Activated naive CD4-positive, alpha-beta T cell treated with anti-CD3 and anti-CD28 coated beads, Interleukin-2, amount 50 U/mL, for 24 hours (primary cell): Measurements from ENCODE around the gene PLPPR3.
"Not testable (repeated sequence)": the region's sequence is repeated elsewhere in the genome, so short reads cannot be mapped to it uniquely, and the experiment has no call there.

ENCODE experiments used
- H3K27ac Mint-ChIP-seq: one replicate; pipeline ENCODE4 v1.8.0; 2021; ENCODE audit warnings: mild to moderate bottlenecking, mixed read lengths
- H3K27me3 Mint-ChIP-seq: one replicate; pipeline ENCODE4 v1.8.0; 2021; ENCODE audit warnings: mixed read lengths
- H3K36me3 Mint-ChIP-seq: one replicate; pipeline ENCODE4 v1.8.0; 2021; ENCODE audit warnings: mixed read lengths
- H3K4me1 Mint-ChIP-seq: one replicate; pipeline ENCODE4 v1.8.0; 2021; ENCODE audit warnings: mixed read lengths
- H3K4me3 Mint-ChIP-seq: one replicate; pipeline ENCODE4 v1.8.0; 2021; ENCODE audit warnings: mild to moderate bottlenecking, mixed read lengths
- H3K9me3 Mint-ChIP-seq: one replicate; pipeline ENCODE4 v1.8.0; 2021; ENCODE audit warnings: mixed read lengths

The PLPPR3 gene

GRCh38 chr19:823565-824121 is 1.9 kb upstream of the PLPPR3 start:
- peaks cover 7% of the 10 kb centered on the region for H3K27me3 Mint-ChIP-seq
- no peaks in the 10 kb centered on the region for H3K9me3 Mint-ChIP-seq
- no peak overlapping the region for H3K4me3 Mint-ChIP-seq
- H3K4me1 Mint-ChIP-seq, result no peaks in the 10 kb centered on the region
- no peak overlapping the region for H3K27ac Mint-ChIP-seq
- H3K36me3 Mint-ChIP-seq, result no peaks in the 10 kb centered on the region

DNA sequence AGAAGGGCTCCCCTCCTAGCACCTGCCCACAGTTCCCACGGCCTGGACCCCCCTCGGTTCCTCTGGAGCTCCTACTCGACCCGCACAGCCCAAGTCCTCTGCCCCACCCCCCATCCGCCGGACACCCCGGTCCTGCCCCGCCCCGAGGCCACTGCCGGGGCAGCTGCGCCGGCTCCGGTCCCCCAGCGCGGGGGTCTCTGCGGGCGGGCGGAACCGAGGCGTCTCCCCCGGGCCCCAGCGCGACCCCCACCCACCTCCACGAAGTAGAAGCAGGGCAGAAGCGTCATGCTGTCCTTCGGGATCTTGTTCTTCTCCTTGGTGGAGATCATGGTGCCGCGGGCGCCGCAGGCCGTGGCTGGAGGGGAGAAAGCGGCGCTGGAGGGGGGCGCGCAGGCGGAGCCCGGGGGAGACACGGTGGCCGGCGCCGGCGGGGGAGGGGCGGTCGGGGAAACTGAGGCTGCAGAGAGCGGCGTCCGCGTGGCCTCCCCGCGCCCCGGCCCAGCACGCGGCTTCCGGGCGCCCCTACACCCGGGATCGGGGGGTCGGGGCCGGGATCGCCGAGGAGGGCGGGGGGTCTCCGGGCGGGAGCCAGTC is 427 bp downstream of the PLPPR3 start:
- H3K4me3 Mint-ChIP-seq, result peak overlapping the region; percentile 63

DNA sequence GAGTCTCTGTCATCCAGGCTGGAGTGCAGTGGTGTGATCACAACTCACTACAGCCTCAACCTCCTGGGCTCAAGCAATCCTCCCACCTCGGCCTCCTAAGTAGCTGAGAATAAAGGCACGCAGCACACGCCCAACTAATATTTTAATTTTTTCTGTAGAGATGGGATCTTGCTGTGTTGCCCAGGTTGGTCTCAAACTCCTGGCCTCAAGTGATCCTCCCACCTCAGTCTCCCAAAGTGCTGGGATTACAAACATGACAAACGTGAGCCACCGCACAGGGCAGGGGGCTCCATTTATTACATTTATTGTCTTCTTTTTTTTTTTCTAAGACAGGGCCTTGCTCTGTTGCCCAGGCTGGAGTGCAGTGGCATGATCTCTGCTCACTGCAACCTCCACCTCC is 1.5 kb downstream of the PLPPR3 start:
- H3K9me3 Mint-ChIP-seq, H3K4me3 Mint-ChIP-seq, H3K27me3 Mint-ChIP-seq, H3K4me1 Mint-ChIP-seq, H3K36me3 Mint-ChIP-seq, H3K27ac Mint-ChIP-seq: not testable (repeated sequence)

More for the DNA sequence above, 427 bp downstream of the PLPPR3 start:
- H3K27ac Mint-ChIP-seq, result no peak overlapping the region
- H3K9me3 Mint-ChIP-seq, result no peaks in the 10 kb centered on the region
- peaks cover 4% of the 10 kb centered on the region for H3K36me3 Mint-ChIP-seq
- peaks cover 7% of the 10 kb centered on the region for H3K27me3 Mint-ChIP-seq
- H3K4me1 Mint-ChIP-seq, result no peaks in the 10 kb centered on the region

- no peaks in the 10 kb centered on the region for H3K4me1 Mint-ChIP-seq
- no peaks in the 10 kb centered on the region for H3K27me3 Mint-ChIP-seq
- no peaks in the 10 kb centered on the region for H3K9me3 Mint-ChIP-seq
- no peak overlapping the region for H3K4me3 Mint-ChIP-seq
- peaks cover 6% of the 10 kb centered on the region for H3K36me3 Mint-ChIP-seq
- H3K27ac Mint-ChIP-seq, result peak overlapping the region; percentile 14
Measured at GRCh38 chr19:816500-816857, 5.3 kb downstream of the PLPPR3 start.

GRCh38 chr19:815775-816499 is 5.8 kb downstream of the PLPPR3 start:
- Mint-ChIP-seq H3K4me3 (no peak overlapping the region), H3K27me3 (no peaks in the 10 kb centered on the region), H3K36me3 (peaks cover 8% of the 10 kb centered on the region), H3K4me1 (no peaks in the 10 kb centered on the region), H3K9me3 (no peaks in the 10 kb centered on the region), H3K27ac (peak overlapping the region; percentile 78)

DNA sequence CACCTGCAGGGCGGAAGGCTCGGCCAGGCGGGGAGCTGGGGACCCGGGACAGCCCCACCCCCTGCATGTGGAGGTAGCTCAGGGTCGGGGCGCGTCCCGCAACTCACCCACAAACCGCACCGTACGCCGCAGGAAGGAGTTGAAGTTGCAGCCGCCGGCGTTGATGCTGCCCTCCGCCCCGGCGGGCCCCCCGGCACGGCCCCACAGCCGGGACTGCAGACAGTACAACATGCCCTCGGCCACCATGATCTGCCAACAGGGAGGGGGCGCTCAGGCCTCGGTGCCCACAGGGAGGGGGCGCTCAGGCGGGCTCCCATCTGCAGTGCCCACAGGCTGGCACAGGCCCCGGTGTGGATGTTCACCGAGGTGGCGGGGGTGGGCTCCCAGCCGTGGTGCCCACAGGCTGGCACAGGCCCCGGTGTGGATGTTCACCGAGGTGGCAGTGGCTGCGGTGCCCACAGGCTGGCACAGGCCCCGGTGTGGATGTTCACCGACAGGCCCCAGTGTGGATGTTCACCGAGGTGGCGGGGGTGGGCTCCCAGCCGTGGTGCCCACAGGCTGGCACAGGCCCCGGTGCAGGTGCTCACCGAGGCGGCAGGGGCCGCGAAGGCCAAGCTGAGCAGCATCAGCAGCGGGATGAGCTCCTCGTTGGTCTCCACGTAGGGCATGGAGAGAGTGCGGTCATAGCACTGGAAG is 6.5 kb downstream of the PLPPR3 start:
- Mint-ChIP-seq H3K4me1 (no peaks in the 10 kb centered on the region), H3K27ac (peak overlapping the region; percentile 78), H3K36me3 (peaks cover 8% of the 10 kb centered on the region), H3K9me3 (no peaks in the 10 kb centered on the region), H3K4me3 (no peak overlapping the region), H3K27me3 (no peaks in the 10 kb centered on the region)

GRCh38 chr19:814152-815078 is 7.3 kb downstream of the PLPPR3 start:
- Mint-ChIP-seq H3K4me3 (no peak overlapping the region), H3K9me3 (no peaks in the 10 kb centered on the region), H3K36me3 (peaks cover 8% of the 10 kb centered on the region), H3K27me3 (no peaks in the 10 kb centered on the region), H3K4me1 (no peaks in the 10 kb centered on the region), H3K27ac (peak overlapping the region; percentile 90)

- Mint-ChIP-seq H3K9me3 (no peaks in the 10 kb centered on the region), H3K27me3 (no peaks in the 10 kb centered on the region), H3K27ac (peak overlapping the region; percentile 62), H3K36me3 (peaks cover 8% of the 10 kb centered on the region), H3K4me3 (no peak overlapping the region), H3K4me1 (no peaks in the 10 kb centered on the region)
Measured at GRCh38 chr19:813219-814151, 8.3 kb downstream of the PLPPR3 start.

- peaks cover 8% of the 10 kb centered on the region for H3K36me3 Mint-ChIP-seq
Measured at GRCh38 chr19:812747-813218, 9.0 kb downstream of the PLPPR3 start.

DNA sequence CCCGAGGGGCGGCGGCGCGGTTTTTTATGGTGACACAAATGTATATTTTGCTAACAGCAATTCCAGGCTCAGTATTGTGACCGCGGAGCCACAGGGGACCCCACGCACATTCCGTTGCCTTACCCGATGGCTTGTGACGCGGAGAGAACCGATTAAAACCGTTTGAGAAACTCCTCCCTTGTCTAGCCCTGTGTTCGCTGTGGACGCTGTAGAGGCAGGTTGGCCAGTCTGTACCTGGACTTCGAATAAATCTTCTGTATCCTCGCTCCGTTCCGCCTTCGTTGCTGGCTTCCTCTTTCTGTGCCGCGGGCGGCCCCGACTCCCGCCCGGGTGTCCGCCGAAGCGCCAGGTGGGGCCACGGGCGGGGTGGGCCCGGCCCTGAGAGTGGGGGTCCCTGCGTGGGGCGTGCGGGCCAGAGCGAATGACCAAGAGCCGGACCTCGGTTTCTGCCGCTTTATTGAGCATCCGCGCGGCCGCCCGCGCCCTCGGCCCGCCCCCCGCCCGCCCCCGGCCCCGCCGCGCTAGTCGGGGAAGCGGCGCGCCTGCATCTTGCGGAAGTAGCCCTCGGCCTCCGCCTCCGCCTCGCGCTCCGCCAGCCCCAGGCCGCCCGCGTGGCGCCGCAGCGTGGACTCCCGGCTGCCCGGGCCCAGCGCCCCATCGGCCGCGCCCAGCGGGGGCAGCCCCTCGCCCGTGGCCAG is 9.6 kb downstream of the PLPPR3 start:
- Mint-ChIP-seq H3K27me3 (no peaks in the 10 kb centered on the region), H3K27ac (no peak overlapping the region), H3K4me1 (no peaks in the 10 kb centered on the region), H3K9me3 (no peaks in the 10 kb centered on the region), H3K36me3 (peaks cover 11% of the 10 kb centered on the region), H3K4me3 (no peak overlapping the region)

More at GRCh38 chr19:812747-813218, 9.0 kb downstream of the PLPPR3 start:
- Mint-ChIP-seq H3K4me3 (no peak overlapping the region), H3K4me1 (no peaks in the 10 kb centered on the region), H3K27ac (no peak overlapping the region), H3K27me3 (no peaks in the 10 kb centered on the region), H3K9me3 (no peaks in the 10 kb centered on the region)

- Mint-ChIP-seq H3K9me3 (no peaks in the 10 kb centered on the region), H3K4me3 (no peak overlapping the region)
Measured at GRCh38 chr19:811506-812048, 10.2 kb downstream of the PLPPR3 start.

GRCh38 chr19:810883-811489 is 10.8 kb downstream of the PLPPR3 start:
- H3K27me3 Mint-ChIP-seq, result no peaks in the 10 kb centered on the region
- H3K9me3 Mint-ChIP-seq, result no peaks in the 10 kb centered on the region
- H3K4me1 Mint-ChIP-seq, result no peaks in the 10 kb centered on the region
- no peak overlapping the region for H3K4me3 Mint-ChIP-seq
- peak overlapping the region; percentile 35 for H3K27ac Mint-ChIP-seq
- peaks cover 8% of the 10 kb centered on the region for H3K36me3 Mint-ChIP-seq

More at GRCh38 chr19:811506-812048, 10.2 kb downstream of the PLPPR3 start:
- Mint-ChIP-seq H3K27ac (peak overlapping the region; percentile 51), H3K36me3 (peaks cover 10% of the 10 kb centered on the region), H3K27me3 (no peaks in the 10 kb centered on the region), H3K4me1 (no peaks in the 10 kb centered on the region)
